Measurements from ENCODE around the gene TKT. TPM values are rescaled to one million over a fixed set of nuclear protein-coding genes. Genes with fewer than 3 reads are reported as not detected.
A peak's percentile ranks its signal among the peaks of the same experiment; 100 is the strongest.

Gene TKT
- total RNA-seq, 4 donors from 2014 or later: 497 to 698 (median 627) TPM

- Histone ChIP-seq H3K4me3 (no peak overlapping the region), H3K4me1 (peaks cover 26 to 40% (median 32%) of the 10 kb centered on the region in 3 donors), H3K27me3 (no peaks in the 10 kb centered on the region), H3K9me3 (no peaks in the 10 kb centered on the region), H3K27ac (peak overlapping the region in 2 of 4 donors; percentile 74 to 84), H3K36me3 (peaks cover 63 to 100% (median 67%) of the 10 kb centered on the region in 3 donors)
- TF ChIP-seq CTCF (IDR thresholded peaks at IDR 0.05) (no peak), POLR2A (IDR thresholded peaks at IDR 0.05) (no peak)
- DNase-seq: no peak
- intact Hi-C loops (cut with DNase I): no loop called here
- WGBS, 2 donors: 83 to 96% methylated on average over 6 to 14 of the region's 15 CpGs
These were observed 21.5 kb downstream of the TKT start for GRCh38 chr3:53234130-53234840.

GRCh38 chr3:53232641-53233377, 23.0 kb downstream of the TKT start:
- no peak for DNase-seq

DNA sequence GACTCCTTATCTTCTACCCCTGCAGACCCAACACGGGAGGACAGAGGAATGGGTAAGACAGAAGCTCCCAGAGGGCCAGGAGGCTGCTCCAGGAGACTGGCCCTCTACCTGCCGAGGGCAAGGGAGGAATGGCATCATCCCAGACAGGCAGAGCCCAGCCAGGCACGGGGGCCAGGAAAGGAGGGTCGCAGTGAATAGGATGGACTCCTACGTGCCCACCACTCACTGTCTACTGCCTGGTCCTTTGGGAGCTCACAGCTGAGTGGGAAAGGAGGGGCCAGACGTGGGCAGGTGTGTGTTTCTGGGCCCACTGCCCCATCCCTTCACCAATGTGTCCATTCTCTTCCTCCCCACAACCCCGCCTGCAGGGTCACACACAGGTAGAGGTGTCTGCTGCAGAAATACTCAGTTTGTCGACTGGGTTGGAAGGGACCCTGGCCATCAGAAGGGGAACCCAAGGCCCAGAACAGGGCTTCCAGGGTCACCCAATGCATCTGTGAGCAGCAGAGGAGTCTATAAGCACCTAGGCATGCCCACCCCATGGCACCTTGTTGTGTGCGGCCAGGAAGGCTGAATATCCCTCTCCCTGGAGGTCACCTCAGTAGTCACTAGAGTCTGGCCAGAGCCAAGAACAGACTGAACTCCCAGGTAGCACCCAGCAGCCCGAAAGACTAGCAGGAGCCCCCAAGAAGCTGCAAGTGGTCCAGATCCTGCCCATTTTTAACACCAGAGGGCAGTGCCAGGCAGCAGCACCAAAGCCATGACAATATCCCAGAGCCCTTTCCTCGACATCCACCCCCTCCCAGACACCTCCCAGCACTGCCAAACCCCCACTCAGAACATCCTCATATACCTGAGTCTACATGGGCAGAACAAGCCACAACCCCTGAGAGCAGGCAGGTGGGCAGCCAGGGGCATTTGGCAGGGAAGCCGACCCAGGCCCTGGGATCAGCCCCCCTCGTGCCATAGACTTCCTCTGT, 24.0 kb downstream of the TKT start:
- Histone ChIP-seq H3K36me3 (peaks cover 77 to 100% (median 84%) of the 10 kb centered on the region in 3 donors), H3K4me1 (peaks cover 10 to 16% (median 13%) of the 10 kb centered on the region in 3 donors), H3K27ac (peak overlapping the region in 1 of 4 donors; percentile 47), H3K9me3 (no peaks in the 10 kb centered on the region), H3K4me3 (no peak overlapping the region), H3K27me3 (no peaks in the 10 kb centered on the region)
- WGBS, 2 donors: 70 to 81% methylated on average over 2 of the region's 13 CpGs
- no peak for DNase-seq
- no peak for TF ChIP-seq CTCF (IDR thresholded peaks at IDR 0.05)
- TF ChIP-seq POLR2A (IDR thresholded peaks at IDR 0.05): no peak
- intact Hi-C loops (cut with DNase I): no loop called here

More at GRCh38 chr3:53232641-53233377, 23.0 kb downstream of the TKT start:
- Histone ChIP-seq H3K4me1 (peaks cover 11 to 26% (median 17%) of the 10 kb centered on the region in 3 donors), H3K4me3 (no peak overlapping the region), H3K27me3 (no peaks in the 10 kb centered on the region), H3K36me3 (peaks cover 69 to 100% (median 74%) of the 10 kb centered on the region in 3 donors), H3K27ac (peak overlapping the region in 1 of 4 donors; percentile 47), H3K9me3 (no peaks in the 10 kb centered on the region)
- TF ChIP-seq CTCF (IDR thresholded peaks at IDR 0.05) (no peak), POLR2A (IDR thresholded peaks at IDR 0.05) (no peak)
- WGBS, 2 donors: 71% methylated on average over 3 to 7 of the region's 18 CpGs
- intact Hi-C loops (cut with DNase I): no loop called here

DNA sequence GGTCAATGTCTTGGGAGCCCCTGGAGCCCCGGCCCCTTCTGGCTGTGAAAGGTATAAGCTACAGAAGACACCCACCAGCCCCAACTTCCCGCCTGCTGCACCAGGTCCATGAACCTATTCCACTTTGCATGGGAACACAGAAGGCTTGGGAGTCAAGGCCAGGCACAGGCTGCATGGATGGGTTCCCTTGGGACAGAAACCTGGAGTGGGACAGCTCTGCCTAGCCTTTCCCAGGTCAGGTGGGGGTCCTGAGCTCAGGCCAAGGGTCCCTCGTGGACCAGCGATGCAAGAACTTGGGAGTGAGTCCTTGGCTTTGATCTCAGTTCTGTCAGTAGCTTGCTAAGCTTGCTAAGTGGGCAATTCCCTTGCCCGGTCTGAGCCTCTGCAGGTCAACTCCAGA, 25.0 kb downstream of the TKT start:
- Histone ChIP-seq H3K9me3 (no peaks in the 10 kb centered on the region), H3K27me3 (no peaks in the 10 kb centered on the region), H3K36me3 (peaks cover 79 to 100% (median 94%) of the 10 kb centered on the region in 3 donors), H3K4me3 (no peak overlapping the region), H3K27ac (no peak overlapping the region), H3K4me1 (peaks cover under 1 to 5% (median 3%) of the 10 kb centered on the region in 3 donors)
- TF ChIP-seq CTCF (IDR thresholded peaks at IDR 0.05) (no peak), POLR2A (IDR thresholded peaks at IDR 0.05) (no peak)
- intact Hi-C loops (cut with DNase I): no loop called here
- no peak for DNase-seq
- WGBS, 2 donors: 87 to 100% methylated on average over 1 to 5 of the region's 5 CpGs

All from esophagus squamous epithelium (tissue), 5 donors.